Left kidney (tissue), 2 donors: Measurements from ENCODE around the gene FCF1. TPM values are rescaled to one million over a fixed set of nuclear protein-coding genes. Genes with fewer than 3 reads are reported as not detected.

ENCODE experiments used
- DNase-seq: peaks from one replicate; pipeline ENCODE4 v3.0.0-alpha.2; 2013
- polyA plus RNA-seq: library from polyadenylated mRNA; unstranded; fragments of 120-200 nt; gene quantifications from one replicate; pipeline ENCODE4 v1.2.1, GENCODE V29; 2013; ENCODE audit not compliant: insufficient read length

The FCF1 gene
- polyA plus RNA-seq, 1 donor, result 64.3 TPM

- peak; percentile 4 for DNase-seq
Measured at GRCh38 chr14:74763803-74764531, 51.0 kb downstream of the FCF1 start.

- no peak for DNase-seq
Measured at GRCh38 chr14:74765721-74766120, 52.8 kb downstream of the FCF1 start.

GRCh38 chr14:74771399-74771798 lies 58.5 kb downstream of the FCF1 start:
- no peak for DNase-seq

GRCh38 chr14:74784634-74785033 lies 71.7 kb downstream of the FCF1 start:
- DNase-seq, result no peak

DNA sequence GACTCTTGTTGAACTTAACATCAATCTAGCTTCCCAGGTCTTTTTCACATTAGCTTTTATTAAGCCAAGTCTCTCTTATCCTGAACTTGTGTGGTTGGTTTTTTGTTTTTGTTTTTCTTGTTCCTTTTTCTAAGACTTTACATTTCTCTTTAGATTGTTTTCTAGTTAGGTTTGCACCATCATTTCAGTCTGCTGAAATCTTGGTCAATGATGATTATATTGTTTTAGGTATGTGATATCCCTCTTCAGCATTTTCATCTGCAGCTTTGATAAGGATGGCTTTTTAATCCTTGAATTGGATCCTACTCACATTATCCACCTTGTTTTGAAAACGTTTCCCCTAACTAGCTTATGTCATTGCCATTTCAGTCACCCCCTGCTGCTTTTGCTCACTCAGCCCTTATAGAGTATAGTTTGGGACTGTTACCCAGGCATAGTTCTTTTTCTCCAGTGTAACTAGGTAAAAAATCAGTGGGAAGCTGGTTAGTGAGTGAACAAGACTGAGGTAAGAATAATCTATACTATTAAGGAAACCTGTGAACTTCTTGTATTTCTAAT lies 72.2 kb downstream of the FCF1 start:
- no peak for DNase-seq

GRCh38 chr14:74786796-74787315 lies 73.9 kb downstream of the FCF1 start:
- no peak for DNase-seq

Other genes starting within 250 kb of the FCF1 start
- 320 TPM for gene NPC2, start 219.8 kb upstream of the FCF1 start, polyA plus RNA-seq
- gene ISCA2, start 219.4 kb upstream of the FCF1 start, polyA plus RNA-seq, result 35.1 TPM
- gene LTBP2, start 100.9 kb upstream of the FCF1 start, polyA plus RNA-seq, result 2.3 TPM
- 42.2 TPM for gene AREL1, start 64 bp upstream of the FCF1 start, polyA plus RNA-seq
- gene YLPM1, start 50.2 kb downstream of the FCF1 start, polyA plus RNA-seq, result 128 TPM
- gene PROX2, start 163.0 kb downstream of the FCF1 start, polyA plus RNA-seq, result 4.3 TPM
- 140 TPM for gene DLST, start 168.8 kb downstream of the FCF1 start, polyA plus RNA-seq
- 0.91 TPM for gene RPS6KL1, start 210.1 kb downstream of the FCF1 start, polyA plus RNA-seq
- gene PGF, start 242.5 kb downstream of the FCF1 start, polyA plus RNA-seq, result 5.5 TPM